Loucy (cell line): ENCODE results near the gene CRYAA.

Source experiments
- H2AFZ ChIP-seq: fragments of 200-600 bp; sonication (generic); 2 replicates; pipeline ENCODE4 v1.6.0; 2016; ENCODE audit warnings: antibody characterized with exemption, mild to moderate bottlenecking, low read length, moderate library complexity
- H3F3A ChIP-seq: fragments of 200-600 bp; 2 replicates; pipeline ENCODE4 v1.6.0; 2016; ENCODE audit warnings: antibody characterized with exemption, low read depth, mild to moderate bottlenecking
- H3K27me3 ChIP-seq: fragments of 200-600 bp; sonication (generic); 2 replicates; pipeline ENCODE4 v1.6.1; 2014; ENCODE audit warnings: low read length, mild to moderate bottlenecking; ENCODE audit not compliant: insufficient read depth, poor library complexity, severe bottlenecking
- H3K36me3 ChIP-seq: fragments of 200-600 bp; sonication (generic); 2 replicates; pipeline ENCODE4 v1.6.1; 2016; ENCODE audit warnings: low read length; ENCODE audit not compliant: insufficient read depth
- H3K4me1 ChIP-seq: fragments of 200-600 bp; sonication (generic); 2 replicates; pipeline ENCODE4 v1.5.1; 2014; ENCODE audit warnings: low read length, mild to moderate bottlenecking; ENCODE audit not compliant: insufficient read depth, poor library complexity, severe bottlenecking
- H3K4me2 ChIP-seq: fragments of 200-600 bp; sonication (generic); 2 replicates; pipeline ENCODE4 v1.6.0; 2014; ENCODE audit warnings: antibody characterized with exemption, low read length, low read depth, mild to moderate bottlenecking; ENCODE audit not compliant: poor library complexity, severe bottlenecking
- H3K4me3 ChIP-seq: fragments of 200-600 bp; sonication (generic); 2 replicates; pipeline ENCODE4 v1.5.1; 2014; ENCODE audit warnings: low read length, mild to moderate bottlenecking, mixed read lengths; ENCODE audit not compliant: poor library complexity, severe bottlenecking
- H3K79me2 ChIP-seq: fragments of 200-600 bp; sonication (generic); 2 replicates; pipeline ENCODE4 v1.6.1; 2014; ENCODE audit warnings: low read length; ENCODE audit not compliant: insufficient read depth
- H3K9ac ChIP-seq: fragments of 200-600 bp; sonication (generic); 2 replicates; pipeline ENCODE4 v1.6.0; 2014; ENCODE audit warnings: mild to moderate bottlenecking, low read depth, low read length, moderate library complexity; ENCODE audit not compliant: poor library complexity, severe bottlenecking
- H3K9me2 ChIP-seq: fragments of 200-600 bp; sonication (generic); replicated peaks from 2 replicates; pipeline ENCODE4 v1.6.1; 2016; ENCODE audit warnings: low read depth, low read length, mixed read lengths
- H3K9me3 ChIP-seq: fragments of 200-600 bp; sonication (generic); 2 replicates; pipeline ENCODE4 v1.6.1; 2014; ENCODE audit warnings: mild to moderate bottlenecking, antibody characterized with exemption, low read length, low read depth; ENCODE audit not compliant: insufficient read depth
- H4K20me1 ChIP-seq: fragments of 200-600 bp; sonication (generic); 2 replicates; pipeline ENCODE4 v1.6.0; 2014; ENCODE audit warnings: antibody characterized with exemption, low read length, mild to moderate bottlenecking; ENCODE audit not compliant: insufficient read depth, poor library complexity, severe bottlenecking
- EZH2phosphoT487 ChIP-seq: fragments of 200-600 bp; IDR thresholded peaks from 2 replicates; pipeline ENCODE4 v1.6.1; 2018; ENCODE audit warnings: antibody characterized with exemption, mild to moderate bottlenecking, moderate library complexity, borderline replicate concordance
- TF ChIP-seq, protein P1 (sequence below): fragments of 200-600 bp; sonication (generic); conservative IDR thresholded peaks from 2 replicates; pipeline ENCODE4 v1.5.1; 2014; ENCODE audit warnings: mild to moderate bottlenecking, antibody characterized with exemption, low read length

Gene CRYAA

DNA sequence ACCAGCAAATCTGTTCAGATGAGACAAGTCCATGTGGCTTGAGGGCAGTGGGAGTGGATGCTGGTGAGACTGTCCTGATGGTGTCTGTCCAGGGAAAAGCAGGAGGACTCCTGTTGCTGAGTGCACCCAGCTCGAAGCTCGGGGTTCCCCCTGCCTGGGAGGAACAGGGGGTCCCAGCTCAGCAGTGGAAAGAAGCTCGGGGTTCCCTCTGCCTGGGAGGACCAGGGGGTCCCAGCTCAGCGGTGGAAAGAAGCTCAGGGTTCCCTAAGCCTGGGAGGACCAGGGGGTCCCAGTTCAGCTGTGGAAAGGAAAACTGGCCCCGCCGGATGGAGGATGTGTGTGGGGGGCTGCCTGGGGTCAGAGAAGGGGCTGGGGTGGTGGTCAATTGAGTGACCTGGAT lies 39.1 kb downstream of the CRYAA start:
- no peaks in the 10 kb centered on the region for H3K27me3 ChIP-seq
- no peak for TF ChIP-seq EZH2phosphoT487
- TF ChIP-seq, protein P1, sequence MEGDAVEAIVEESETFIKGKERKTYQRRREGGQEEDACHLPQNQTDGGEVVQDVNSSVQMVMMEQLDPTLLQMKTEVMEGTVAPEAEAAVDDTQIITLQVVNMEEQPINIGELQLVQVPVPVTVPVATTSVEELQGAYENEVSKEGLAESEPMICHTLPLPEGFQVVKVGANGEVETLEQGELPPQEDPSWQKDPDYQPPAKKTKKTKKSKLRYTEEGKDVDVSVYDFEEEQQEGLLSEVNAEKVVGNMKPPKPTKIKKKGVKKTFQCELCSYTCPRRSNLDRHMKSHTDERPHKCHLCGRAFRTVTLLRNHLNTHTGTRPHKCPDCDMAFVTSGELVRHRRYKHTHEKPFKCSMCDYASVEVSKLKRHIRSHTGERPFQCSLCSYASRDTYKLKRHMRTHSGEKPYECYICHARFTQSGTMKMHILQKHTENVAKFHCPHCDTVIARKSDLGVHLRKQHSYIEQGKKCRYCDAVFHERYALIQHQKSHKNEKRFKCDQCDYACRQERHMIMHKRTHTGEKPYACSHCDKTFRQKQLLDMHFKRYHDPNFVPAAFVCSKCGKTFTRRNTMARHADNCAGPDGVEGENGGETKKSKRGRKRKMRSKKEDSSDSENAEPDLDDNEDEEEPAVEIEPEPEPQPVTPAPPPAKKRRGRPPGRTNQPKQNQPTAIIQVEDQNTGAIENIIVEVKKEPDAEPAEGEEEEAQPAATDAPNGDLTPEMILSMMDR: no peak
- H3K9ac ChIP-seq: no peak overlapping the region
- no peaks in the 10 kb centered on the region for H3K9me2 ChIP-seq
- 0 out of 2 replicates have a peak, but pooled peaks cover 3% of the 10 kb centered on the region for H3K9me3 ChIP-seq
- H3F3A ChIP-seq: no peaks in the 10 kb centered on the region
- no peak overlapping the region for H3K4me2 ChIP-seq
- no peaks in the 10 kb centered on the region for H3K36me3 ChIP-seq
- no peaks in the 10 kb centered on the region for H3K4me1 ChIP-seq
- no peak overlapping the region for H3K4me3 ChIP-seq
- H2AFZ ChIP-seq: no peak overlapping the region
- H3K79me2 ChIP-seq: no peaks in the 10 kb centered on the region
- no peaks in the 10 kb centered on the region for H4K20me1 ChIP-seq

DNA sequence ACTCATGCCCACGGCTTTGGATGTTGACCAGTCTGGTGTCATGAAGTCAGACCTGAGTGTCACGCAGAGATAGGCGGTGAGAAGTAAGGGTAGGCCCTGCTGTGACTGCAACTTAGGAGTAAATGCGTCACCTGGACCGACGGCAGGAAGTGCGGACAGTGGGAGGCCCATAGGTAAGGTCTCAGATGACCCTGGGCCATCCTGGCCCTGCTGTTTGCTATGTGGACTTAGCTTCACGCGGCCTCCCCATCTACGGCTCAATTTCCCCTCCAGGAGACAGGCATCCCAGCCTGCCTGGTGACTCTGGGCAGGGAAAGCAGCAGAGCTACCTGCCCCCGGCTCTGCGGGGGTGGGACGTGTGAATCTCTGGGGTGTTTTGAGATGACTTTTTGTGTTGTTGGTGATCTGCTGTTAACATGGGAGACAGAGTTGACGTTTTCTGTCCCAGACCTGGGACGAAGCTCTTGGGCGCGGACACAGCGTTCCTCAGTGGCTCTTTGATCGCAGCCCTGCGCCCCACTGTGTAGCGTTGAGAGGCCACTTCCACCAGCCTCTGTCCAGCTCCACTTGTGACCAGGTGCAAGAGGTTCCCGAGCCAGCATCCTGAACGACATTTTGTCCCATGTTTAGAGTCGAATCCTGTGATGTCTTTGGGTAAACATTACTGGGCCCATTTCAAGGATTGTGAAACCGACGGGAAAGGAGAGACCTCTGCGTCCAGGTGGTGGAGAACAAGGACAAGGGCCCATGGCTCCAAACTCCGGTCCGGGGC lies 39.9 kb downstream of the CRYAA start:
- Histone ChIP-seq H4K20me1 (no peaks in the 10 kb centered on the region), H3K9ac (no peak overlapping the region), H3K36me3 (no peaks in the 10 kb centered on the region), H3K4me1 (no peaks in the 10 kb centered on the region), H3K4me3 (no peak overlapping the region), H3K79me2 (no peaks in the 10 kb centered on the region), H3F3A (no peaks in the 10 kb centered on the region), H2AFZ (no peak overlapping the region), H3K9me2 (no peaks in the 10 kb centered on the region), H3K27me3 (no peaks in the 10 kb centered on the region), H3K9me3 (no peaks in the 10 kb centered on the region), H3K4me2 (no peak overlapping the region)
- TF ChIP-seq EZH2phosphoT487: no peak
- TF ChIP-seq, protein P1: no peak

DNA sequence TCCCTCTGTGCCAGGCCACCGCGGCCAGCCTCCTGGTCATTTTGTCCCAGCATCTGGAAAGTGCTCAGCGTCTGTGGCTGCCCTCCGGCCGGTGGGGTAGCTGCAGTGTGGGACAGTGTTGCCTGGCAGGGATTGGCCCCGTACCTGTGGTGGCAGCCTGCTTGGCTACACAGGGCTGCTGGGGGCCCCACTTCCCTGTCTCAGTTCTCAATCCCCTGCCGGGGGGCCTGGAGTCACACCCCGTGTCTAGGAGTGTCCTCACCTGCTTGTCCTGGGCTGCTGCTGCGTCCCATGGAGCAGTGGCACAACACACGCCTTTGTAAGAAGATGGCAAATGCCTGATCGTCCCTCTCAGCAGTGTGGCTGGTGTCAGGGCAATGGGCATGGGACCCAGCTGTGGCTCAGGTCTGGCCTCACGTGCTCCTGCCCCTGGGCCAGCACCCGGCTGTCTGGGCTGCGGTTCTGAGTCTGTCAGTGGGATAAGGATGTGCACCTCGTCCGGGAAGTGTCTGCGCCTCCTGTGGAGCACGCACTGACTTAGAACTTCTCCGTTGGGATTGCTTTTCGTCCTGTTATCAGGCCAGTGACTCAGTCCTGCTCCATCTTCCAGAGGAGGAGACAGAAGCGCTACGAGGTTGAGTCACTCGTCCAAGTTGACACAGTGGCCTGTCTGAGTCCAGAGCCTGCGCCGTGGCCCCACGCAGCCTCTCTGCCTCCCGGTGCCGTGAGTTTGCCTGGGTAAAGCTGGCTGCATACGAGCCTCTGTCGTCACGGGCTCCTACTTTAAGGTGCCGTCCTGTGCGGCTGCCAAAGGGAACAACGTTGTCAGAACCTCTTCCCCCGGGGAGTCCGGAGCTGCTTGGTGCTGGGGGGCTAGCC lies 41.0 kb downstream of the CRYAA start:
- no peaks in the 10 kb centered on the region for H3K27me3 ChIP-seq
- H3K4me2 ChIP-seq: no peak overlapping the region
- H3K9me3 ChIP-seq: no peaks in the 10 kb centered on the region
- H3K9ac ChIP-seq: no peak overlapping the region
- TF ChIP-seq, protein P1: no peak
- TF ChIP-seq EZH2phosphoT487: no peak
- H3K4me3 ChIP-seq: no peak overlapping the region
- no peaks in the 10 kb centered on the region for H4K20me1 ChIP-seq
- no peaks in the 10 kb centered on the region for H3K9me2 ChIP-seq
- no peak overlapping the region for H2AFZ ChIP-seq
- H3K79me2 ChIP-seq: no peaks in the 10 kb centered on the region
- H3F3A ChIP-seq: no peaks in the 10 kb centered on the region
- H3K4me1 ChIP-seq: no peaks in the 10 kb centered on the region
- no peaks in the 10 kb centered on the region for H3K36me3 ChIP-seq
